ENCODE measurements around the gene RAD51. TPM values are rescaled to one million over a fixed set of nuclear protein-coding genes. Genes with fewer than 3 reads are reported as not detected.
"Not testable (repeated sequence)": the region's sequence is repeated elsewhere in the genome, so short reads cannot be mapped to it uniquely, and the experiment has no call there.

Gene RAD51
- total RNA-seq, result 67.5 and 70.3 TPM in 2 replicates

DNA sequence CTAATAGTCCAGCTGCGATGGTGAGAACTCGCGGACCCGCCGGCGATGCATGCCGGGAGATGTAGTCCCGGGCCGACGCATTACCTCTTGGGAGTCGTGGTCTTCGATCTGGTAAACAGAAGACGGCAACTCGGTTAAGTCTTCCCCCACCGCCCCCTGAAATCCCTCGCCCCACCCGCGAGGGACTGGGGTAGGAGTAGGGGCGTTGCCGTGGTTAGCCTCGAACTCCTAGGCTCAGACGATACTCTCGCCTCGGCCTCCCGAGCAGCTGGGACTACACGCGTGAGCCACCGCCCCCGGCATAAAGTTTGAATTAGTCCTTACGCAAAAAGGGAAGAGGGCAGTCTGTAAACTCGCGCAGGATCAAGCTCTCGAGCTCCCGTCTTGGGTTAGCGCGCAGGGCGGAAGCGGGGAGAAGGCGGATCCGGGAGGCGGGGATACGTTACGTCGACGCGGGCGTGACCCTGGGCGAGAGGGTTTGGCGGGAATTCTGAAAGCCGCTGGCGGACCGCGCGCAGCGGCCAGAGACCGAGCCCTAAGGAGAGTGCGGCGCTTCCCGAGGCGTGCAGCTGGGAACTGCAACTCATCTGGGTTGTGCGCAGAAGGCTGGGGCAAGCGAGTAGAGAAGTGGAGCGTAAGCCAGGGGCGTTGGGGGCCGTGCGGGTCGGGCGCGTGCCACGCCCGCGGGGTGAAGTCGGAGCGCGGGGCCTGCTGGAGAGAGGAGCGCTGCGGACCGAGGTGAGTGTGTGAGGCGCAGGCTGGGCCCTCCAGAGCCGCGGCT, at the start of gene RAD51:
Gene RAD51 (plus strand): TSS at position 487 of the 781 bp plus-strand sequence. CDS start 3,585 bp downstream, outside the sequence.
- peaks cover 38% of the 10 kb centered on the region for H3K36me3 Mint-ChIP-seq (ENCODE audit: low read depth)
- H3K4me1 Mint-ChIP-seq, result peaks cover 30% of the 10 kb centered on the region
- H3K27ac Mint-ChIP-seq, result peak within 1 kb of the TSS; percentile 100
- peak within 1 kb of the TSS; percentile 100 for H3K4me3 Mint-ChIP-seq
- intact Hi-C loops (cut with micrococcal nuclease), result loop anchor here (1.0 to 5.0 kb wide), 9 partner anchors 28 to 197 kb away; partner anchors contain the start of genes DNAJC17, GCHFR, KNL1 and RMDN3
- peak; percentile 99 for DNase-seq
- no peaks in the 10 kb centered on the region for H3K9me3 Mint-ChIP-seq
- H3K27me3 Mint-ChIP-seq, result no peaks in the 10 kb centered on the region

DNA sequence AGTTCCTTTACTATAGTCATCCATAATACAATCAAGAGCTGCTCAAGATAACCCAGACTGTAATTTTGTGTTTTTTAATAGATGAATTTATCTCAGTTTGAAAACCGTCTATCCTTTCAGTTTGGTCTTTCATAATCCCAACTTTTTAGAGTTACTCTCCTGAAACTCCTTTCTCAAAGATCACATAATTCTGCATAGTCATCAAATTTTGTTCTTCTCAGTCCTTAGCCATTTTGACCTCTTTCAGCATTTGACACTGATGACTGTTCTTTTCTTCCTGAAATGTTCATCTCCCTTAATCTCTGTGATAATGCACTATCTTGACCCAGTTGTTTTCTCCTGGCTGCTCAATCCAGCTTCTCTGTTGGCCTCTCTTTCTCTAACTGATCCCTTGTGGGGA, 47.5 kb upstream of the RAD51 start:
- peaks cover 28% of the 10 kb centered on the region for H3K36me3 Mint-ChIP-seq (ENCODE audit: low read depth)
- no peaks in the 10 kb centered on the region for H3K9me3 Mint-ChIP-seq
- peaks cover 5% of the 10 kb centered on the region for H3K4me1 Mint-ChIP-seq
- H3K27ac Mint-ChIP-seq, result no peak overlapping the region
- no peak overlapping the region for H3K4me3 Mint-ChIP-seq
- DNase-seq, result no peak
- intact Hi-C loops (cut with micrococcal nuclease), result loop anchor here (10.0 kb wide), 1 partner anchor 67 kb away; no protein-coding TSS in a partner anchor
- H3K27me3 Mint-ChIP-seq, result no peaks in the 10 kb centered on the region

DNA sequence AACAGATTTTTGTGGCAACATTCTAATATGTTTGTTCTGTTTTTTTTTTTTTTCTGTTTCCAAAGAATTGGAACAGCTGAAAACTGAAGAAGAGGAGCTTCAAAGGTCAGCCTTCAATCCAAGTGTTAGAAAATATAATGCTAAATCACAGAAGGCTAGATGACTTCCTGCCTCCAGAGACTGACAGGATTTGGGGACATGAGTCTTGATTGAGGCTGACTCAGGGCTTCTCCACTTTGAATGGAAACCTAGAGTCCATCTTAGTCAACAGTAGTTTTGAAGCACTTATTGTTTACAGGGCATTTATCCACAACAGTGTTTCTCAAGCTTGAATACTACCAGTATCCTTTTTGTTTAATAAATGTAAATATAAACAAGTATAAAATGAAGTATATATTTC, 44.5 kb upstream of the RAD51 start:
- Mint-ChIP-seq H3K27me3 (no peaks in the 10 kb centered on the region), H3K36me3 (ENCODE audit: low read depth) (peaks cover 40% of the 10 kb centered on the region), H3K9me3 (no peaks in the 10 kb centered on the region), H3K4me3 (no peak overlapping the region), H3K27ac (no peak overlapping the region), H3K4me1 (peaks cover 5% of the 10 kb centered on the region)
- intact Hi-C loops (cut with micrococcal nuclease), result no loop called here
- DNase-seq, result no peak

DNA sequence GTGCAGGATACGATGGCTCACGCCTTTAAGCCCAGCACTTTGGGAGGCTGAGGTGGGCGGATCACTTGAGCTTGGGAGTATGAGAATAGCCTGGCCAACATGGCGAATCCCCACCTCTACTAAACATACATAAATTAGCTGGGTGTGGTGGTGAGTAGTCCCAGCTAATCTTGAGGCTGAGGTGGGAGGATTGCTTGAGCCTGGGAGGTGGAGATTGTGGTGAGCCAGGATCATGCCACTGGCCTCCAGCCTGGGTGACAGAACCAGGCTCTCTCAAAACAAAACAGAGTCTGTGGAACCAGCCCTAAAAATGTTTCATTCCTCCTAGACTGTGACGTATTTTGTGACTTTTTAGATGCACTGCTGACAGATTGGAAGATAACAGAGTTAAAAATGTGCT, 34.3 kb upstream of the RAD51 start:
- H3K4me1 Mint-ChIP-seq, result no peaks in the 10 kb centered on the region
- intact Hi-C loops (cut with micrococcal nuclease), result no loop called here
- H3K27ac Mint-ChIP-seq, result peak overlapping the region; percentile 37
- H3K9me3 Mint-ChIP-seq, result no peaks in the 10 kb centered on the region
- peaks cover 40% of the 10 kb centered on the region for H3K36me3 Mint-ChIP-seq (ENCODE audit: low read depth)
- DNase-seq, result no peak
- no peak overlapping the region for H3K4me3 Mint-ChIP-seq
- H3K27me3 Mint-ChIP-seq, result no peaks in the 10 kb centered on the region

DNA sequence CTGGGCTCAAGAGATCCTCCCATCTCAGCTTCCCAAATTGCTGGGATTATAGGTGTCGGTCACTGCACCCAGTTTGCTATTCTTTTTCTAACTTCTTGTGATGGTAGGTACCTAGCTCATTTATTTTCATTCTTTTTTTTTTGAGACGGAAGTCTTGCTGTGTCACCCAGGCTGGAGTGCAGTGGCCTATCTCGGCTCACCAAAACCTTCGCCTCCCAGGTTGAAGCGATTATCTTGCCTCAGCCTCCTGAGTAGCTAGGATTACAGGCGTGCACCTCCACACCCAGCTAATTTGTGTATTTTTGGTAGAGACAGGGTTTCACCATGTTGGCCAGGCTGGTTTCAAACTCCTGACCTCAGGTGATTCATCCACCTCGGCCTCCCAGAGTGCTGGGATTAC, 30.1 kb upstream of the RAD51 start:
- Mint-ChIP-seq H3K36me3 (ENCODE audit: low read depth) (peaks cover 29% of the 10 kb centered on the region), H3K4me1 (no peaks in the 10 kb centered on the region), H3K4me3 (no peak overlapping the region), H3K9me3 (no peaks in the 10 kb centered on the region), H3K27me3 (no peaks in the 10 kb centered on the region), H3K27ac (no peak overlapping the region)
- intact Hi-C loops (cut with micrococcal nuclease), result no loop called here
- no peak for DNase-seq

DNA sequence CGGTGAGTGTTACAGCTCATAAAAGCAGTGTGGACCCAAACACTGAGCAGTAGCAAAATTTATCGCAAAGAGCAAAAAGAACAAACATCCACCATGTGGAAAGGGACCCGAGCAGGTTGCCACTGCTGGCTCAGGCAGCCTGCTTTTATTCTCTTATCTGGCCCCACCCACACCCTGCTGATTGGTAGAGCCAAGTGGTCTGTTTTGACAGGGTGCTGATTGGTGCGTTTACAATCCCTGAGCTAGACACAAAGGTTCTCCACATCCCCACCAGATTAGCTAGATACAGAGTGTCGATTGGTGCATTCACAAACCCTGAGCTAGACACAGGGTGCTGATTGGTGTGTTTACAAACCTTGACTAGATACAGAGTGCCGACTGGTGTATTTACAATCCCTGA, 18.7 kb upstream of the RAD51 start:
- H3K4me3 Mint-ChIP-seq; DNase-seq; H3K9me3 Mint-ChIP-seq; H3K27ac Mint-ChIP-seq; H3K36me3 Mint-ChIP-seq (ENCODE audit: low read depth); H3K4me1 Mint-ChIP-seq; H3K27me3 Mint-ChIP-seq: not testable (repeated sequence)
- intact Hi-C loops (cut with micrococcal nuclease), result loop anchor here (5.0 kb wide), 1 partner anchor 81 kb away; the partner anchor contains the start of gene RMDN3

DNA sequence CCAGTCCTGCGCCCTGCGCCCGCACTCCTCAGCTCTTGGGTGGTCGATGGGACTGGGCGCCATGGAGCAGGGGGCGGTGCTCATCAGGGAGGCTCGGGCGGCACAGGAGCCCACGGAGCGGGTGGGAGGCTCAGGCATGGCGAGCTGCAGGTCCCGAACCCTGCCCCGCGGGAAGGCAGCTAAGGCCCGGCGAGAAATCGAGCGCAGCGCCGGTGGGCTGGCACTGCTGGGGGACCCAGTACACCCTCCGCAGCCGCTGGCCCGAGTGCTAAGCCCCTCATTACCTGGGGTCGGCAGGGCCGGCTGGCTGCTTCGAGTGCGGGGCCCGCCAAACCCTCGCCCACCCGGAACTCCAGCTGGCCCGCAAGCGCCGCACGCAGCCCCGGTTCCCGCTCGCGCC, 18.1 kb upstream of the RAD51 start:
- intact Hi-C loops (cut with micrococcal nuclease), result loop anchor here (5.0 kb wide), 1 partner anchor 80 kb away; the partner anchor contains the start of gene RMDN3
- not testable (repeated sequence) for H3K4me1 Mint-ChIP-seq; H3K27me3 Mint-ChIP-seq; H3K27ac Mint-ChIP-seq; H3K4me3 Mint-ChIP-seq; H3K9me3 Mint-ChIP-seq; H3K36me3 Mint-ChIP-seq (ENCODE audit: low read depth); DNase-seq

DNA sequence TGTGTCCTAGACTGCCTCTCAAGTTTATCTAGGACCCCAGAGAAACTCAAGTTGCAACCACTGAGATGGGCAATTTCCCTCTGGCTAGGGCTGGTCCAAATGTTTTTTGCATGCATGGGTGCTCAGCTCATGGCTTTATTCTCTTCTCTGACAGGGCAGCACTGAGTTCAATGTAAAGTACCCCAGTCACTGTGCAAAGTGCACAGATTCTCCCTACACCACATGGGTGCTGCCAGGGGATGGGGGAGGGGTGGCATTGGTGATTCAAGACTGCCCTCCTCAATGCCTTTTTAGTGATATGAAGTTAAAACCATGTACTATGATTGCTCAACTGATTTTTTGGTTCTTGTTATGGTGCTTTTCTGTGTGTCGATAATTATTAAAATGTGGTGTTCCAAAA, 14.8 kb upstream of the RAD51 start:
- Mint-ChIP-seq H3K9me3 (no peaks in the 10 kb centered on the region), H3K4me3 (no peak overlapping the region)
- DNase-seq, result no peak

DNA sequence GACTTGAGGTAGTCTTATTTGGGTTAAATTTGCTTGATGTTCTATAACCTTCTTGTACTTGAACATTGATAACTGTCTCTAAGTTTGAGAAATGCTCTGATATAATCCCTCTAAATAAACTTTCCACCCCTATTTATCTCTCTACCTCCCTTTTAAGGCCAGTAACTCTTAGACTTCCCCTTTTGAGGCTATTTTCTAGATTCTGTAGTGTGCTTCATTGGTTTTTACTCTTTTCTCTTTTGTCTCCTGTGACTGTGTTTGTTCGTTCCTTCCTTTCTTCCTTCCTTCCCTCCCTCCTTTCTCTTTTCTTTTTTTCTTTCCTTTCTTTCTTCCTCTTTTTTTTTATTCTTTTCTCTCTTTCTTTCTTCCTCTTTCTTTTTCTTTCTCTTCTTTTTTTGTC, 14.0 kb upstream of the RAD51 start:
- H3K27me3 Mint-ChIP-seq; H3K4me3 Mint-ChIP-seq; H3K36me3 Mint-ChIP-seq (ENCODE audit: low read depth); H3K27ac Mint-ChIP-seq; H3K4me1 Mint-ChIP-seq; H3K9me3 Mint-ChIP-seq; DNase-seq; intact Hi-C loops (cut with micrococcal nuclease): not testable (repeated sequence)

More for the DNA sequence above, 14.8 kb upstream of the RAD51 start:
- Mint-ChIP-seq H3K4me1 (peaks cover 6% of the 10 kb centered on the region), H3K27me3 (no peaks in the 10 kb centered on the region), H3K27ac (no peak overlapping the region), H3K36me3 (ENCODE audit: low read depth) (peaks cover 3% of the 10 kb centered on the region)
- intact Hi-C loops (cut with micrococcal nuclease), result no loop called here

DNA sequence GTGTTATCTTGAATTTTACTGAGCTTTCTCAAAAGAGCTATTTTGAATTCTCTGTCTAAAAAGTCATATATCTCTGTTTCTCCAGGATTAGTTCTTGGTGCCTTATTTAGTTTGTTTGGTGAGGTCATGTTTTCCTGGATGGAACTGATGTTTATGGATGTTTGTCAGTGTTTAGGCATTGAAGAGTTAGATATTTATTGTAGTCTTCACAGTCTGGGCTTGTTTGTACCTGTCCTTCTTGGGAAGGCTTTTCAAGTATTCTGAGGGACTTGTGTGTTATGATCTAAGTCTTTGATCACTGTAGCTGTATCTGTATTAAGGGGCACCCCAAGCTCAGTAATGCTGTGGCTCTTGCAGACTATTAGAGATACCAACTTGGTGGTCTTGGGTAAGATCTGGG, 10.6 kb upstream of the RAD51 start:
- intact Hi-C loops (cut with micrococcal nuclease), result no loop called here
- Mint-ChIP-seq H3K27ac (no peak overlapping the region), H3K9me3 (no peaks in the 10 kb centered on the region), H3K36me3 (ENCODE audit: low read depth) (no peaks in the 10 kb centered on the region), H3K27me3 (no peaks in the 10 kb centered on the region), H3K4me1 (no peaks in the 10 kb centered on the region), H3K4me3 (no peak overlapping the region)
- DNase-seq, result no peak

DNA sequence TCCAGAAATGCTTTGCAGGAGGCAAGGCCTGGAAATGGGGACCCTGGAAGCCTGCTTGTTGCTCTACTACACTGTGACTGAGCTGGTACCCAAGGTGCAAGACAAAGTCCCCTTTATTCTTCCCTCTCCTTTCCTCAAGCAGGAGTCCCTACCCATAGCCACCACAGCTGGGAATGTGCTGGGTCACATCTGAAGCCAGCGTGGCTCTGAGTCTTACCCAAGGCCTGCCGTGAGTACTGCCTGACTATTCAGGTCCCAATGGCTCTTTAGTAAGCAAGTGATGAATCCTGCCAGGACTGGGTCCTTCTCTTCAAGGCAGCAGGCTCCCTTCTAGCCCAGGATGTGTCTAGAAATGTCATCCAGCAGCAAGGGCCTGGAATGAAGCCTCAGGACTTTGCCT, 9.6 kb upstream of the RAD51 start:
- no peaks in the 10 kb centered on the region for H3K4me1 Mint-ChIP-seq
- no peak overlapping the region for H3K27ac Mint-ChIP-seq
- no peak for DNase-seq
- H3K27me3 Mint-ChIP-seq, result no peaks in the 10 kb centered on the region
- no peak overlapping the region for H3K4me3 Mint-ChIP-seq
- intact Hi-C loops (cut with micrococcal nuclease), result no loop called here
- H3K9me3 Mint-ChIP-seq, result no peaks in the 10 kb centered on the region
- H3K36me3 Mint-ChIP-seq (ENCODE audit: low read depth), result peaks cover 2% of the 10 kb centered on the region

DNA sequence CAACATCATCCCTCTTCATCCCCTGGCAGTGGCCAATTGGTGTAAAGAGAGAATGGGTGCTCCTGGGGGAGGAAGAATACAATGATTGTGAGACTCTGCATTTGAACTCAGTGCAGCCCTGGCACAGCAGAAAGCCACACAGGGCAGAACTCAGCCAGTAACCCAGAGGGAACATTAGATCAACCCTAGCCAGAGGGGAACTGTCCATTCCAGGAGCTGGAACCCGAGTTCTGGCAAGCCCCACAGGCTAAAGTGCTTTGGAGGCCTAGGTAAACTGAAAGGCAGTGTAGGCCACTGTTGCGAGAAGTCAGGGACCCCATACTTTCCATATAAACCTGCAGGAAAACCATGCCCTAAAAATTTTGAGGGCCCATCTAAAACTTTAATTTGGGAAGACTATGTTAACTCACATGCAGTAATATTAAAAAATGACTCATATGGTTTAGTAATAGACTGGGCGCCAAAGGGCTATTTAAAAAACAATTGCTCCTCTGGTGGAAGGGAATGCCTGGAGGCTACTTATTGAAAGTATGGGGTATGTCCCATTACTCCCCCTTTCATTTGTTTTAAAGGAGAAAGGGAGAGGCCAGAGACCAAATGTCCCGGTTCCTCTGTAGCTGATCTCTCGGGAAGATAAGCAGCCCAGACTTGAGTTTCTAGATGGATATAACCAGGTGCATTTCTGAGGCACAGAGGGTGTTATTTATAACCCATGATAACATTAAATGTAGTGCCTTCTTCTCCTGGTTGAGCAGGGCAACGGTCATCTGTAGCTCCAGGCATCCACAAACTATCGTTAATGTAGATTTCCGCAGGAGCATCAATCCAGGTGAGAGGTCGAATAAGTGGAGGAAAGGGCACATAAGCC, 5.8 kb upstream of the RAD51 start:
- Mint-ChIP-seq H3K9me3 (no peaks in the 10 kb centered on the region), H3K4me3 (no peak overlapping the region), H3K27me3 (no peaks in the 10 kb centered on the region), H3K36me3 (ENCODE audit: low read depth) (peaks cover 10% of the 10 kb centered on the region), H3K27ac (no peak overlapping the region), H3K4me1 (peaks cover 5% of the 10 kb centered on the region)
- intact Hi-C loops (cut with micrococcal nuclease), result no loop called here
- no peak for DNase-seq

DNA sequence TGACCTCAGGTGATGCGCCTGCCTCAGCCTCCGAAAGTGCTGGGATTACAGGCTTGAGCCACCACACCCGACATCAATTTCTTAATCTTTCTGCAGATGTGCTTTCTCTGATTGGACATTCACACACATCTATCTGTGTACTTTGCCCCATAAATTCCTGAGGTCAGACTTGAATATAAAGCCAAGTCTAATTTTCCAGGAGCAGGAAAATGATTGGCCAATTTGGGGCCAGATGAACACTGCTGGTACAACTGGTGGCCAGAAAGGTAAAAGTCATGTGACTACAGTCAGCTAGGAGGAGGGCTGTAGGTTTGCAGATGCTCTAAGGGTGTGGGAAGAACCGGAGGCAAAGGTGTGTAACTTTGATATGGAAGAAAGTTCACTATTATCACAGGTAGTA, 3.2 kb upstream of the RAD51 start:
- Mint-ChIP-seq H3K27me3 (no peaks in the 10 kb centered on the region), H3K4me3 (no peak overlapping the region), H3K36me3 (ENCODE audit: low read depth) (peaks cover 22% of the 10 kb centered on the region), H3K27ac (no peak overlapping the region), H3K9me3 (no peaks in the 10 kb centered on the region), H3K4me1 (peaks cover 15% of the 10 kb centered on the region)
- intact Hi-C loops (cut with micrococcal nuclease), result loop anchor here (5.0 kb wide), 1 partner anchor 91 kb away; no protein-coding TSS in a partner anchor
- DNase-seq, result no peak
